Measurements from ENCODE around the gene PARS2. TPM values are rescaled to one million over a fixed set of nuclear protein-coding genes. Genes with fewer than 3 reads are reported as not detected.

PARS2 gene
- total RNA-seq, 1 experiment from 2014 or later: 9.6 TPM

GRCh38 chr1:54709547-54710292 is 54.6 kb downstream of the PARS2 start (continued):
- no peak for TF ChIP-seq REST (IDR thresholded peaks at IDR 0.05; ENCODE audit: low read depth)
- TF ChIP-seq ZNF274 (IDR thresholded peaks at IDR 0.05; ENCODE audit: low read depth, low read length): no peak
- no peak for TF ChIP-seq JUND (IDR thresholded peaks at IDR 0.05)
- TF ChIP-seq RAD21 (IDR thresholded peaks at IDR 0.05; ENCODE audit: low read depth): no peak
- TF ChIP-seq CBX3 (IDR thresholded peaks at IDR 0.05; ENCODE audit: low read depth): no peak
- no peak for TF ChIP-seq POLR2A (IDR thresholded peaks at IDR 0.05; ENCODE audit: borderline replicate concordance, extremely low read depth, insufficient read depth, insufficient read length)
- TF ChIP-seq SP1 (IDR thresholded peaks at IDR 0.05; ENCODE audit: low read depth): no peak
- TF ChIP-seq EZH2 (IDR thresholded peaks at IDR 0.05): no peak
- TF ChIP-seq ATF3 (IDR thresholded peaks at IDR 0.05): no peak

GRCh38 chr1:54708385-54708784 is 55.9 kb downstream of the PARS2 start:
- intact Hi-C loops (cut with micrococcal nuclease): no loop called here
- TF ChIP-seq CEBPB (IDR thresholded peaks at IDR 0.05; ENCODE audit: low read depth) (no peak), EZH2 (IDR thresholded peaks at IDR 0.05) (no peak), ZNF274 (IDR thresholded peaks at IDR 0.05; ENCODE audit: low read depth, low read length) (no peak), EZH2phosphoT487 (IDR thresholded peaks at IDR 0.05; ENCODE audit: borderline replicate concordance) (no peak), JUND (IDR thresholded peaks at IDR 0.05) (no peak), TCF7L2 (IDR thresholded peaks at IDR 0.05; ENCODE audit: borderline replicate concordance, extremely low read depth, insufficient read depth, insufficient read length) (no peak), POLR2A (IDR thresholded peaks at IDR 0.05; ENCODE audit: borderline replicate concordance, extremely low read depth, insufficient read depth, insufficient read length) (no peak), ZBTB33 (IDR thresholded peaks at IDR 0.05; ENCODE audit: extremely low read depth, insufficient replicate concordance, low read length) (no peak), SP1 (IDR thresholded peaks at IDR 0.05; ENCODE audit: low read depth) (no peak), SIN3A (IDR thresholded peaks at IDR 0.05; ENCODE audit: low read depth) (no peak), ATF3 (IDR thresholded peaks at IDR 0.05) (no peak)
- TF ChIP-seq, protein P1, sequence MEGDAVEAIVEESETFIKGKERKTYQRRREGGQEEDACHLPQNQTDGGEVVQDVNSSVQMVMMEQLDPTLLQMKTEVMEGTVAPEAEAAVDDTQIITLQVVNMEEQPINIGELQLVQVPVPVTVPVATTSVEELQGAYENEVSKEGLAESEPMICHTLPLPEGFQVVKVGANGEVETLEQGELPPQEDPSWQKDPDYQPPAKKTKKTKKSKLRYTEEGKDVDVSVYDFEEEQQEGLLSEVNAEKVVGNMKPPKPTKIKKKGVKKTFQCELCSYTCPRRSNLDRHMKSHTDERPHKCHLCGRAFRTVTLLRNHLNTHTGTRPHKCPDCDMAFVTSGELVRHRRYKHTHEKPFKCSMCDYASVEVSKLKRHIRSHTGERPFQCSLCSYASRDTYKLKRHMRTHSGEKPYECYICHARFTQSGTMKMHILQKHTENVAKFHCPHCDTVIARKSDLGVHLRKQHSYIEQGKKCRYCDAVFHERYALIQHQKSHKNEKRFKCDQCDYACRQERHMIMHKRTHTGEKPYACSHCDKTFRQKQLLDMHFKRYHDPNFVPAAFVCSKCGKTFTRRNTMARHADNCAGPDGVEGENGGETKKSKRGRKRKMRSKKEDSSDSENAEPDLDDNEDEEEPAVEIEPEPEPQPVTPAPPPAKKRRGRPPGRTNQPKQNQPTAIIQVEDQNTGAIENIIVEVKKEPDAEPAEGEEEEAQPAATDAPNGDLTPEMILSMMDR (IDR thresholded peaks at IDR 0.05 in 2 of 3, conservative IDR thresholded peaks at IDR 0.05 in 1 of 3; ENCODE audit: borderline replicate concordance in 1 of 3, insufficient read depth in 1 of 3, low read depth in 2 of 3, low read length in 2 of 3): no peak

More at GRCh38 chr1:54708385-54708784, 55.9 kb downstream of the PARS2 start:
- no peak for ATAC-seq
- RAD21 ChIA-PET (ENCODE audit: low non-redundant PET in 1 of 2, low total read pairs in 2 of 2, uncharacterized antibody in 2 of 2, unreplicated experiment in 2 of 2): no interaction called here
- Histone ChIP-seq H3K27me3 (ENCODE audit: insufficient read depth, low read length) (peaks cover 26% of the 10 kb centered on the region), H3K9ac (ENCODE audit: low read length) (no peak overlapping the region), H3K4me3 (replicated peaks in 1 of 2; ENCODE audit: low read depth in 1 of 2, low read length in 2 of 2) (no peak overlapping the region), H2AFZ (ENCODE audit: low read depth, low read length, poor library complexity, severe bottlenecking) (no peak overlapping the region), H3K9me3 (ENCODE audit: control insufficient read depth in 1 of 2, insufficient read depth in 1 of 2, low read depth in 1 of 2, low read length in 2 of 2) (no peaks in the 10 kb centered on the region), H3K9me2 (ENCODE audit: insufficient read depth) (no peaks in the 10 kb centered on the region), H3K79me2 (ENCODE audit: insufficient read depth, low read length) (no peaks in the 10 kb centered on the region), H3K27ac (ENCODE audit: low read depth, low read length) (no peak overlapping the region), H3K4me1 (ENCODE audit: control insufficient read depth in 1 of 2, insufficient read depth in 2 of 2, low read length in 2 of 2) (no peaks in the 10 kb centered on the region), H3K4me2 (ENCODE audit: low read length) (no peak overlapping the region), H3K36me3 (ENCODE audit: control insufficient read depth in 1 of 2, insufficient read depth in 2 of 2, low read length in 2 of 2) (no peaks in the 10 kb centered on the region), H4K20me1 (ENCODE audit: insufficient read depth) (no peaks in the 10 kb centered on the region)
- no peak for DNase-seq (ENCODE audit: low read depth, low spot score)
- CTCF ChIA-PET: no interaction called here
- POLR2A ChIA-PET: no interaction called here
- no TSS peak for BruUV-seq (replicated peaks)
